Neural cell (in vitro differentiated cells): ENCODE results near the gene FNBP1. TPM values are rescaled to one million over a fixed set of nuclear protein-coding genes. Genes with fewer than 3 reads are reported as not detected.

ENCODE experiments used
- H2AFZ ChIP-seq: fragments of 200-600, 300-800 bp; sonication (generic), shearing (Covaris generic); 2 replicates; pipeline ENCODE4 v1.6.0; 2014; ENCODE audit warnings: low read depth, mild to moderate bottlenecking, antibody characterized with exemption, low read length, moderate library complexity
- H3F3A ChIP-seq: fragments of 200-600 bp; shearing (Covaris generic); 2 replicates; pipeline ENCODE4 v1.6.1; 2016; ENCODE audit warnings: mild to moderate bottlenecking, moderate library complexity, mixed read lengths, antibody characterized with exemption, low read length; ENCODE audit not compliant: insufficient read depth, poor library complexity, severe bottlenecking
- H3K27ac ChIP-seq: fragments of 200-600, 300-800 bp; sonication (generic), shearing (Covaris generic); 2 replicates; pipeline ENCODE4 v1.5.1; 2014; ENCODE audit warnings: mild to moderate bottlenecking, low read length, moderate library complexity
- H3K27me3 ChIP-seq: fragments of 300-800, 200-600 bp; sonication (generic), shearing (Covaris generic); 2 replicates; pipeline ENCODE4 v1.6.0; 2014; ENCODE audit warnings: mild to moderate bottlenecking, low read depth, low read length, moderate library complexity; ENCODE audit not compliant: insufficient read depth
- H3K36me3 ChIP-seq: fragments of 300-800, 200-600 bp; sonication (generic), shearing (Covaris generic); 2 replicates; pipeline ENCODE4 v1.5.1; 2014; ENCODE audit warnings: mild to moderate bottlenecking, antibody characterized with exemption, low read length, moderate library complexity; ENCODE audit not compliant: insufficient read depth
- H3K4me2 ChIP-seq: fragments of 300-800, 200-600 bp; sonication (generic), shearing (Covaris generic); 2 replicates; pipeline ENCODE4 v1.6.0; 2014; ENCODE audit warnings: mild to moderate bottlenecking, low read length
- H3K4me3 ChIP-seq: fragments of 300-800, 200-600 bp; sonication (generic), shearing (Covaris generic); 2 replicates; pipeline ENCODE4 v1.5.1; 2014; ENCODE audit warnings: mild to moderate bottlenecking, low read length, moderate library complexity
- H3K79me2 ChIP-seq: fragments of 200-600 bp; shearing (Covaris generic); replicated peaks from 2 replicates; pipeline ENCODE4 v1.6.0; 2014; ENCODE audit warnings: mild to moderate bottlenecking, low read length, moderate library complexity; ENCODE audit not compliant: insufficient read depth
- H3K9ac ChIP-seq: fragments of 300-800, 200-600 bp; sonication (generic), shearing (Covaris generic); 2 replicates; pipeline ENCODE4 v1.6.1; 2016; ENCODE audit warnings: mild to moderate bottlenecking, low read length, mixed read lengths
- H3K9me2 ChIP-seq: fragments of 200-600 bp; shearing (Covaris generic); 2 replicates; pipeline ENCODE4 v1.6.1; 2016; ENCODE audit warnings: mild to moderate bottlenecking, low read length, mixed read lengths; ENCODE audit not compliant: insufficient read depth
- H3K9me3 ChIP-seq: fragments of 200-600, 300-800 bp; sonication (generic), shearing (Covaris generic); 2 replicates; pipeline ENCODE4 v1.6.1; 2016; ENCODE audit warnings: mild to moderate bottlenecking, mixed run types, low read length, moderate library complexity, mixed read lengths
- H4K20me1 ChIP-seq: fragments of 200-600 bp; shearing (Covaris generic); 2 replicates; pipeline ENCODE4 v1.6.1; 2016; ENCODE audit warnings: mild to moderate bottlenecking, mixed run types; ENCODE audit not compliant: insufficient read depth
- EP300 ChIP-seq: fragments of 450-650 bp; conservative IDR thresholded peaks from 2 replicates; pipeline ENCODE4 v1.6.1; 2014; ENCODE audit warnings: antibody characterized with exemption, mild to moderate bottlenecking, moderate library complexity; ENCODE audit not compliant: poor library complexity, severe bottlenecking
- EZH2 ChIP-seq: fragments of 200-600, 300-800 bp; shearing (Covaris generic), sonication (generic); IDR thresholded peaks from 2 replicates; pipeline ENCODE4 v1.6.1; 2014; ENCODE audit warnings: antibody characterized with exemption, low read length, borderline replicate concordance, mild to moderate bottlenecking; ENCODE audit not compliant: insufficient read depth, poor library complexity, severe bottlenecking
- MXI1 ChIP-seq: fragments of 450-650 bp; conservative IDR thresholded peaks from 2 replicates; pipeline ENCODE4 v1.6.1; 2014; ENCODE audit warnings: antibody characterized with exemption, mild to moderate bottlenecking; ENCODE audit not compliant: poor library complexity, severe bottlenecking
- POLR2AphosphoS5 ChIP-seq: IDR thresholded peaks from 2 replicates; pipeline ENCODE4 v1.6.1; 2012
- RAD21 ChIP-seq: fragments of 450-650 bp; conservative IDR thresholded peaks from 2 replicates; pipeline ENCODE4 v1.6.1; 2014; ENCODE audit warnings: antibody characterized with exemption, mild to moderate bottlenecking, moderate library complexity
- SMC3 ChIP-seq: fragments of 450-650 bp; conservative IDR thresholded peaks from 2 replicates; pipeline ENCODE4 v1.6.1; 2014; ENCODE audit warnings: antibody characterized with exemption, mild to moderate bottlenecking, moderate library complexity; ENCODE audit not compliant: poor library complexity
- TAF1 ChIP-seq: IDR thresholded peaks from 2 replicates; pipeline ENCODE4 v1.6.1; 2012; ENCODE audit warnings: low read depth
- polyA plus RNA-seq: library from polyadenylated mRNA; depleted of rRNA; stranded (reverse); fragments of >200 nt; gene quantifications from 2 replicates; pipeline ENCODE4 v1.2.3, GENCODE V29; 2014
- TF ChIP-seq, protein P1 (sequence below): IDR thresholded peaks from 2 replicates; pipeline ENCODE4 v1.6.1; 2012; ENCODE audit warnings: borderline replicate concordance
- TF ChIP-seq, protein P2 (sequence below): fragments of 450-650 bp; IDR thresholded peaks from 2 replicates; pipeline ENCODE4 v1.5.1; 2014; ENCODE audit warnings: antibody characterized with exemption, mild to moderate bottlenecking, moderate library complexity; ENCODE audit not compliant: poor library complexity, severe bottlenecking

Gene FNBP1
- polyA plus RNA-seq, 1 donor from 2014 or later, result 16.6 TPM

DNA sequence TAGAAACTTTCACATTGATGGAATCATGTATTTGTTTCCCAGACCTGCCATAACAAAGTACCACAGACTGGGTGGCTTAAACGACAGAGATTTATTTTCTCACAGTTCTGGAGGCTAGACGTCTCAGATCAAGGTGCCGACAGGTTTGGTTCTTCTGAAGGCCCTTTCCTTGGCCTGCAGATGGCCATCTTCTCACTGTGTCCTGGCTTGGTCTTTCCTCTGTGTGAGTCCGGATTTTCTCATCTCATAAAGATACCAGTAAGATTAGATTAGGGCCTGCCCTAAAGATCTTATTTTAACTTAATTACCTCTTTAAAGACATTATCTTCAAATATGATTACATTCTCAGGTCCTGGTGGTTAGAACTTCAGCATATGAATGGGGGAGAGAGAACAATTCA, 201.9 kb downstream of the FNBP1 start:
- Histone ChIP-seq H3K9ac (no peak overlapping the region), H3K4me2 (no peak overlapping the region), H3K9me3 (no peaks in the 10 kb centered on the region), H3K36me3 (no peaks in the 10 kb centered on the region), H3K79me2 (peaks cover 13% of the 10 kb centered on the region), H2AFZ (no peak overlapping the region), H3F3A (no peaks in the 10 kb centered on the region), H3K9me2 (no peaks in the 10 kb centered on the region), H3K27ac (no peak overlapping the region), H3K27me3 (no peaks in the 10 kb centered on the region), H4K20me1 (no peaks in the 10 kb centered on the region), H3K4me3 (no peak overlapping the region)
- TF ChIP-seq SMC3, result no peak
- no peak for TF ChIP-seq TAF1

DNA sequence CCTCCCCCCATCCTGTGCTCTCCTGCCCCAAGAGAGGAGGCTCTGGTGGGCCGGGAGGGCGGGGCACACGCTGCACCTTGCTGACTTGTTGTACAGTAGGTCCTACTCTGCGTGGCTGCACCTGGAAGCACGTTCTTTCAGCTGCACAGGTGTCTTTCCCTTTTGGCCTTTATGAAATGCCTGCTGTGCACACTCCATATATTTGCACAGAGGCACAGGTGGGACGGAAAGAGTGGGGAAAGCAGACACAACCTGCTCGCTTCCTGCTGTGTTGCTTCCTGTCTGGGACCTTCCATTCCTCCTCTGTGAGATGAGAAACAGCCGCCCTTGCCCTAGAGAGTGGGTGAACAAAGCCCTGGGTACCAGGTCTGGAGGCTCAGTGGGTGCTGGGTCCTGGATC, 203.0 kb downstream of the FNBP1 start:
- Histone ChIP-seq H3F3A (no peaks in the 10 kb centered on the region), H3K4me3 (no peak overlapping the region), H3K27ac (no peak overlapping the region), H3K27me3 (no peaks in the 10 kb centered on the region), H4K20me1 (no peaks in the 10 kb centered on the region), H2AFZ (no peak overlapping the region), H3K79me2 (peaks cover 19% of the 10 kb centered on the region), H3K9me3 (no peaks in the 10 kb centered on the region), H3K9ac (no peak overlapping the region), H3K9me2 (no peaks in the 10 kb centered on the region), H3K4me2 (no peak overlapping the region), H3K36me3 (no peaks in the 10 kb centered on the region)
- TF ChIP-seq EZH2 (no peak), SMC3 (no peak), RAD21 (no peak), POLR2AphosphoS5 (no peak), TAF1 (no peak), MXI1 (no peak), EP300 (no peak)
- TF ChIP-seq, protein P1, sequence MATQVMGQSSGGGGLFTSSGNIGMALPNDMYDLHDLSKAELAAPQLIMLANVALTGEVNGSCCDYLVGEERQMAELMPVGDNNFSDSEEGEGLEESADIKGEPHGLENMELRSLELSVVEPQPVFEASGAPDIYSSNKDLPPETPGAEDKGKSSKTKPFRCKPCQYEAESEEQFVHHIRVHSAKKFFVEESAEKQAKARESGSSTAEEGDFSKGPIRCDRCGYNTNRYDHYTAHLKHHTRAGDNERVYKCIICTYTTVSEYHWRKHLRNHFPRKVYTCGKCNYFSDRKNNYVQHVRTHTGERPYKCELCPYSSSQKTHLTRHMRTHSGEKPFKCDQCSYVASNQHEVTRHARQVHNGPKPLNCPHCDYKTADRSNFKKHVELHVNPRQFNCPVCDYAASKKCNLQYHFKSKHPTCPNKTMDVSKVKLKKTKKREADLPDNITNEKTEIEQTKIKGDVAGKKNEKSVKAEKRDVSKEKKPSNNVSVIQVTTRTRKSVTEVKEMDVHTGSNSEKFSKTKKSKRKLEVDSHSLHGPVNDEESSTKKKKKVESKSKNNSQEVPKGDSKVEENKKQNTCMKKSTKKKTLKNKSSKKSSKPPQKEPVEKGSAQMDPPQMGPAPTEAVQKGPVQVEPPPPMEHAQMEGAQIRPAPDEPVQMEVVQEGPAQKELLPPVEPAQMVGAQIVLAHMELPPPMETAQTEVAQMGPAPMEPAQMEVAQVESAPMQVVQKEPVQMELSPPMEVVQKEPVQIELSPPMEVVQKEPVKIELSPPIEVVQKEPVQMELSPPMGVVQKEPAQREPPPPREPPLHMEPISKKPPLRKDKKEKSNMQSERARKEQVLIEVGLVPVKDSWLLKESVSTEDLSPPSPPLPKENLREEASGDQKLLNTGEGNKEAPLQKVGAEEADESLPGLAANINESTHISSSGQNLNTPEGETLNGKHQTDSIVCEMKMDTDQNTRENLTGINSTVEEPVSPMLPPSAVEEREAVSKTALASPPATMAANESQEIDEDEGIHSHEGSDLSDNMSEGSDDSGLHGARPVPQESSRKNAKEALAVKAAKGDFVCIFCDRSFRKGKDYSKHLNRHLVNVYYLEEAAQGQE, result no peak
- TF ChIP-seq, protein P2, sequence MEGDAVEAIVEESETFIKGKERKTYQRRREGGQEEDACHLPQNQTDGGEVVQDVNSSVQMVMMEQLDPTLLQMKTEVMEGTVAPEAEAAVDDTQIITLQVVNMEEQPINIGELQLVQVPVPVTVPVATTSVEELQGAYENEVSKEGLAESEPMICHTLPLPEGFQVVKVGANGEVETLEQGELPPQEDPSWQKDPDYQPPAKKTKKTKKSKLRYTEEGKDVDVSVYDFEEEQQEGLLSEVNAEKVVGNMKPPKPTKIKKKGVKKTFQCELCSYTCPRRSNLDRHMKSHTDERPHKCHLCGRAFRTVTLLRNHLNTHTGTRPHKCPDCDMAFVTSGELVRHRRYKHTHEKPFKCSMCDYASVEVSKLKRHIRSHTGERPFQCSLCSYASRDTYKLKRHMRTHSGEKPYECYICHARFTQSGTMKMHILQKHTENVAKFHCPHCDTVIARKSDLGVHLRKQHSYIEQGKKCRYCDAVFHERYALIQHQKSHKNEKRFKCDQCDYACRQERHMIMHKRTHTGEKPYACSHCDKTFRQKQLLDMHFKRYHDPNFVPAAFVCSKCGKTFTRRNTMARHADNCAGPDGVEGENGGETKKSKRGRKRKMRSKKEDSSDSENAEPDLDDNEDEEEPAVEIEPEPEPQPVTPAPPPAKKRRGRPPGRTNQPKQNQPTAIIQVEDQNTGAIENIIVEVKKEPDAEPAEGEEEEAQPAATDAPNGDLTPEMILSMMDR, result no peak
